HG02571 (cell line): ENCODE data around the gene DIABLO.
"Not testable (repeated sequence)": the region's sequence is repeated elsewhere in the genome, so short reads cannot be mapped to it uniquely, and the experiment has no call there.

Source experiments
- ATAC-seq: cut with Tn5 transposase; IDR thresholded peaks from one replicate; pipeline ENCODE4 v1.9.1; 2021; ENCODE audit warnings: mild to moderate bottlenecking, moderate library complexity; ENCODE audit not compliant: unreplicated experiment

The DIABLO gene

GRCh38 chr12:122215771-122216170 lies 10.1 kb downstream of the DIABLO start:
- ATAC-seq = no peak

GRCh38 chr12:122208073-122208820 lies 17.6 kb downstream of the DIABLO start:
- no peak for ATAC-seq

- no peak for ATAC-seq
Measured at GRCh38 chr12:122207391-122207790, 18.5 kb downstream of the DIABLO start.

GRCh38 chr12:122206976-122207375 lies 18.9 kb downstream of the DIABLO start:
- no peak for ATAC-seq

- ATAC-seq = no peak
Measured at GRCh38 chr12:122206111-122206881, 19.6 kb downstream of the DIABLO start.

GRCh38 chr12:122205053-122205925 lies 20.6 kb downstream of the DIABLO start:
- no peak for ATAC-seq

- ATAC-seq = no peak
Measured at GRCh38 chr12:122204167-122205052, 21.4 kb downstream of the DIABLO start.

- no peak for ATAC-seq
Measured at GRCh38 chr12:122203301-122204166, 22.3 kb downstream of the DIABLO start, which contains the start of gene B3GNT4. B3GNT4 (plus strand) TSS chr12:122203709; CDS start chr12:122204619, 910 bp downstream.

- ATAC-seq = not testable (repeated sequence)
Measured at GRCh38 chr12:122202811-122203210, 23.0 kb downstream of the DIABLO start.

GRCh38 chr12:122202017-122202416 lies 23.8 kb downstream of the DIABLO start:
- no peak for ATAC-seq

- no peak for ATAC-seq
Measured at GRCh38 chr12:122201381-122201780, 24.5 kb downstream of the DIABLO start.

- no peak for ATAC-seq
Measured at GRCh38 chr12:122200541-122201175, 25.2 kb downstream of the DIABLO start.

GRCh38 chr12:122199484-122200355 lies 26.1 kb downstream of the DIABLO start:
- ATAC-seq = no peak

- no peak for ATAC-seq
Measured at GRCh38 chr12:122197612-122197966, 28.3 kb downstream of the DIABLO start.

GRCh38 chr12:122195405-122195804 lies 30.4 kb downstream of the DIABLO start:
- no peak for ATAC-seq

- no peak for ATAC-seq
Measured at GRCh38 chr12:122194804-122195203, 31.0 kb downstream of the DIABLO start.

- ATAC-seq = no peak
Measured at GRCh38 chr12:122192441-122192840, 33.4 kb downstream of the DIABLO start.
